ENCODE data around the gene EFNA1.

- TF ChIP-seq CTCF (IDR thresholded peaks at IDR 0.05) = no peak
- no peak for TF ChIP-seq POLR2A (IDR thresholded peaks at IDR 0.05)
- TF ChIP-seq EP300 (IDR thresholded peaks at IDR 0.05) = no peak
Measured at GRCh38 chr1:155145491-155145890, 17.8 kb downstream of the EFNA1 start.
